Lung (tissue), 12 donors: ENCODE data around the gene CDKL5. TPM values are rescaled to one million over a fixed set of nuclear protein-coding genes. Genes with fewer than 3 reads are reported as not detected.

Experiments used
- ATAC-seq: fragments of 200-7000 bp; cut with Tn5 transposase; one replicate; pipeline ENCODE4 v1.9.1; 2020; ENCODE audit warnings: moderate number of reproducible peaks; ENCODE audit not compliant: insufficient read depth, low FRiP score
- DNase-seq, 3 donors: peaks; one replicate each; pipeline ENCODE4 v3.0.0-alpha.2; 2013 to 2017
- H3K27ac ChIP-seq, 2 donors: one replicate each; pipeline ENCODE4 v1.5.1; 2013; ENCODE audit warnings: mild to moderate bottlenecking in 2 of 2, moderate library complexity in 2 of 2, control low read depth in 1 of 2, inconsistent platforms in 1 of 2, low read depth in 1 of 2, low read length in 1 of 2
- H3K27me3 ChIP-seq, 3 donors: one replicate each; pipeline ENCODE4 v1.5.1; 2013; ENCODE audit warnings: low read length in 2 of 3; ENCODE audit not compliant: control insufficient read depth in 3 of 3, insufficient read depth in 3 of 3
- H3K36me3 ChIP-seq, 4 donors: one replicate each; pipeline ENCODE4 v1.5.1; 2013; ENCODE audit warnings: low read length in 4 of 4, mild to moderate bottlenecking in 1 of 4, moderate library complexity in 1 of 4; ENCODE audit not compliant: control insufficient read depth in 4 of 4, insufficient read depth in 4 of 4
- H3K4me1 ChIP-seq, 5 donors: one replicate each; pipeline ENCODE4 v1.5.1; 2013; ENCODE audit warnings: low read length in 5 of 5, mild to moderate bottlenecking in 2 of 5, moderate library complexity in 1 of 5; ENCODE audit not compliant: control insufficient read depth in 5 of 5, insufficient read depth in 5 of 5
- H3K4me3 ChIP-seq: one replicate; pipeline ENCODE4 v1.5.1; 2013; ENCODE audit warnings: mild to moderate bottlenecking, control low read depth, moderate library complexity
- H3K9ac ChIP-seq, 2 donors: one replicate each; pipeline ENCODE4 v1.5.1; 2013; ENCODE audit warnings: low read length in 2 of 2, control low read depth in 1 of 2; ENCODE audit not compliant: insufficient read depth in 1 of 2
- H3K9me3 ChIP-seq, 4 donors: one replicate each; pipeline ENCODE4 v1.5.1; 2013; ENCODE audit warnings: low read length in 3 of 4, mild to moderate bottlenecking in 1 of 4, moderate library complexity in 1 of 4; ENCODE audit not compliant: control insufficient read depth in 4 of 4, insufficient read depth in 3 of 4
- CTCF ChIP-seq: IDR thresholded peaks from 2 replicates; pipeline ENCODE4 v1.5.1; 2012; ENCODE audit warnings: mild to moderate bottlenecking; ENCODE audit errors: control extremely low read depth, extremely low read depth
- WGBS, 2 donors: extraction: QIAGEN DNeasy Blood & Tissue Kit; methylation state at CpG; one replicate each; pipeline ENCODE4 v1.1.7; 2013; 5-methylcytosine and 5-hydroxymethylcytosine counted together
- polyA plus RNA-seq, 2 donors: library from polyadenylated mRNA; stranded (reverse); fragments of 200-250 nt; gene quantifications; one replicate each; pipeline ENCODE4 v1.2.1, GENCODE V29; 2013
- total RNA-seq, 2 donors: library from RNA; depleted of rRNA in 1 of 2; stranded (reverse); fragments of >200 nt in 1 of 2; gene quantifications; one replicate each; pipeline ENCODE4 v1.2.1, GENCODE V29; 2014 to 2021
- donor health status: control.
- donor health status: control.
- donor health status: Bipolar disorder and iron deficiency.
- donor health status: healthy.
- donor health status: DM: yes; HTN: yes; CAD: no.

Gene CDKL5
- total and polyA plus RNA-seq, 4 donors, result 3.2 to 37.3 (median 16.3) TPM

DNA sequence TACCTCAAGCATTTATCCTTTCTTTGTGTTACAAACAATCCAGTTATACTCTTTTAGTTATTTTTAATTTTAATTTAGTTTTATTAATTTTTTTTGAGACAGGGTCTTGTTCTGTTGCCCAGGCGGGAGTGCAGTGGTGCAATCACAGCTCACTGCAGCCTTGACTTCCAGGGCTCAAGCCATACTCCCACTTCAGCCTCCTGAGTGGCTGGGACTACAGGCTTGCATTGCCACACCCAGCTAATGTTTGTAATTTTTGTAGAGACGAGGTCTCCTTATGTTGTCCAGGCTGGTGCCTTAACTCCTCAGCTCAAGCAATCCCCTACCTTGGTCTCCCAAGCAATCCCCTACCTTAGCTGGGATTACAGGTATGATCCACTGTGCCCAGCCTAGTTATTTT lies 45.9 kb downstream of the CDKL5 start:
- Histone ChIP-seq H3K9me3 (peaks cover 0 to 1% (median 0%) of the 10 kb centered on the region in 4 donors), H3K36me3 (peaks cover 0 to 2% (median 0%) of the 10 kb centered on the region in 4 donors), H3K9ac (no peak overlapping the region), H3K27ac (no peak overlapping the region), H3K4me1 (peaks cover 0 to 4% (median 0%) of the 10 kb centered on the region in 5 donors), H3K4me3 (no peak overlapping the region), H3K27me3 (peaks cover 0 to 4% (median 3%) of the 10 kb centered on the region in 3 donors)
- no peak for TF ChIP-seq CTCF
- DNase-seq (no peak), ATAC-seq (no peak)
- 64 to 86% methylated on average over 2 of the region's 2 CpGs for WGBS, 2 donors

- H3K36me3 ChIP-seq, result no peaks in the 10 kb centered on the region
- peaks cover 0 to 10% (median 6%) of the 10 kb centered on the region in 3 donors for H3K27me3 ChIP-seq
- no peak overlapping the region for H3K27ac ChIP-seq
- H3K4me3 ChIP-seq, result no peak overlapping the region
- no peaks in the 10 kb centered on the region for H3K9me3 ChIP-seq
- H3K4me1 ChIP-seq, result no peaks in the 10 kb centered on the region
- no peak overlapping the region for H3K9ac ChIP-seq
- DNase-seq, result peak in 2 of 3 donors; percentile 17 to 32
- no peak for ATAC-seq
- no peak for TF ChIP-seq CTCF
- 34 to 59% methylated on average over 5 of the region's 5 CpGs for WGBS, 2 donors
Measured at GRCh38 chrX:18490806-18491555, 65.6 kb downstream of the CDKL5 start.

DNA sequence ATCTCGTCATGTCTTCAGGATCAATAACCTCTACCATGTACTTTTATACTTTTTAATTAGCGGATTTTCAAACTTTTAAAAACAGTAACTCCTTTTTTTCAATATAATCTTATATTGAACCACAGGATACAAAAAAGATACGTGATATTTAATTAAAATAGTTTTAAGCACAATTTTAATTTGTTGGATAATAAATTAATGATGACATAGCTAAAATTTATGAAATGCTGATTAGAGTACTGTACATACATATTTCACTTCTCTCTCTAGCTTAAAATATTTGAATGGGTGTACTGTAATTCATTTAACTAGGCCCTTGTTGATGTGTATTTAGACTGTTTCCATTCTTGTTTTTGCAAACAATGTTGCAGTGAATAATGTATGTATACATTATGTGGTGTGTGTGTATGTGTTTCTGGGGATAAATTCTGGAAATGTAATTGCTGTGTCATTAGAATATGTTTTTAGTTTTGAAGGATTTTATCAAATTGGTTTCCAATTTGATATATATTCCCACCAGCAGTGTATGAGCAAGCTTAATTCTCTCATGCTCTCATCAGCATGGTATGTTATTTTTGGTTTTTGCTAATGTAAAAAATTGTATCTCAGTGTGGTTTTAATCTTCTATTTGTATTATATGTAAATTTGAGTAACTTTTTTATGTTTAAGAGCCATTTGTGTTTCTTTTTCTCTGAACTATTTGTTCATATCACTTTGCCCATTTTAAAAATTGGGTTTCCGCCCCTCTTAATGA lies 66.4 kb downstream of the CDKL5 start:
- no peak for TF ChIP-seq CTCF
- Histone ChIP-seq H3K36me3 (no peaks in the 10 kb centered on the region), H3K9me3 (no peaks in the 10 kb centered on the region), H3K4me1 (no peaks in the 10 kb centered on the region), H3K4me3 (no peak overlapping the region), H3K27me3 (peaks cover 0 to 10% (median 6%) of the 10 kb centered on the region in 3 donors), H3K27ac (no peak overlapping the region), H3K9ac (no peak overlapping the region)
- WGBS, 2 donors, result 86 to 96% methylated on average over 4 of the region's 4 CpGs
- ATAC-seq (no peak), DNase-seq (no peak)
